PFSK-1 (cell line): ENCODE results near the gene EVA1B.

ENCODE experiments used
- POLR2AphosphoS5 ChIP-seq: IDR thresholded peaks from 2 replicates; pipeline ENCODE4 v1.6.1; 2012; ENCODE audit warnings: low read depth, mild to moderate bottlenecking, control low read depth, low read length, moderate library complexity
- SIN3A ChIP-seq: IDR thresholded peaks from 2 replicates; pipeline ENCODE4 v1.6.1; 2012; ENCODE audit warnings: mild to moderate bottlenecking, low read length, moderate library complexity, borderline replicate concordance; ENCODE audit not compliant: insufficient read depth

- TF ChIP-seq SIN3A (no peak), POLR2AphosphoS5 (no peak)
Observed at GRCh38 chr1:36320291-36320761, 3.1 kb downstream of the EVA1B start.
